ENCODE results near the gene ANKRD53. TPM values are rescaled to one million over a fixed set of nuclear protein-coding genes. Genes with fewer than 3 reads are reported as not detected.

Gene ANKRD53
- total RNA-seq, result 0.22 and 0.50 TPM in 2 replicates

GRCh38 chr2:70978341-70979179 is at the start of gene ANKRD53:
Gene ANKRD53 (plus strand): TSS chr2:70978630. CDS start chr2:70978646, 16 bp downstream.

GRCh38 chr2:70935468-70936164 is 42.8 kb upstream of the ANKRD53 start, which contains the start of gene ATP6V1B1:
Gene ATP6V1B1 (plus strand): TSS chr2:70935900. CDS start chr2:70935955, 55 bp downstream.

GRCh38 chr2:70994699-70995425 is 16.4 kb downstream of the ANKRD53 start, which contains the start of gene TEX261:
Gene TEX261 (minus strand): TSS chr2:70994873. CDS start chr2:70994757, 116 bp downstream.

Other genes starting within 250 kb of the ANKRD53 start
- 0.37 and 0.55 TPM in 2 replicates for gene ADD2, start 210.4 kb upstream of the ANKRD53 start, total RNA-seq
- not detected in 2 replicates for gene FIGLA, start 188.0 kb upstream of the ANKRD53 start, total RNA-seq
- not detected in 2 replicates for gene CLEC4F, start 158.0 kb upstream of the ANKRD53 start, total RNA-seq
- not detected in 2 replicates for gene CD207, start 142.8 kb upstream of the ANKRD53 start, total RNA-seq
- gene VAX2, start 78.1 kb upstream of the ANKRD53 start, total RNA-seq, result 0.44 and 1.6 TPM in 2 replicates
- gene ATP6V1B1, start 42.7 kb upstream of the ANKRD53 start, total RNA-seq, result 0.55 and 0.62 TPM in 2 replicates
- gene TEX261, start 16.2 kb downstream of the ANKRD53 start, total RNA-seq, result 30.4 and 48.3 TPM in 2 replicates
- 53.4 and 55.8 TPM in 2 replicates for gene NAGK, start 90.0 kb downstream of the ANKRD53 start, total RNA-seq
- gene MCEE, start 151.6 kb downstream of the ANKRD53 start, total RNA-seq, result 15.2 and 20.6 TPM in 2 replicates
- gene MPHOSPH10, start 152.0 kb downstream of the ANKRD53 start, total RNA-seq, result 19.5 and 33.4 TPM in 2 replicates
- gene PAIP2B, start 248.5 kb downstream of the ANKRD53 start, total RNA-seq, result 1.1 and 1.6 TPM in 2 replicates

All from uterine smooth muscle cell (primary cell).